DOHH2 (cell line): ENCODE measurements around the gene VPS45.

ENCODE experiments used
- EZH2phosphoT487 ChIP-seq: fragments of 200-600 bp; sonication (generic); IDR thresholded peaks from 2 replicates; pipeline ENCODE4 v1.6.1; 2017; ENCODE audit warnings: borderline replicate concordance, mild to moderate bottlenecking, antibody characterized with exemption, low read length, moderate library complexity, mixed read lengths
- TF ChIP-seq, protein P1 (sequence below): fragments of 200-600 bp; sonication (generic); IDR thresholded peaks from one replicate; pipeline ENCODE4 v1.5.1; 2014; ENCODE audit warnings: antibody characterized with exemption, mild to moderate bottlenecking, low read depth, low read length; ENCODE audit not compliant: poor library complexity, severe bottlenecking

GRCh38 chr1:150132372-150132771, 64.8 kb downstream of the VPS45 start:
- TF ChIP-seq, protein P1, sequence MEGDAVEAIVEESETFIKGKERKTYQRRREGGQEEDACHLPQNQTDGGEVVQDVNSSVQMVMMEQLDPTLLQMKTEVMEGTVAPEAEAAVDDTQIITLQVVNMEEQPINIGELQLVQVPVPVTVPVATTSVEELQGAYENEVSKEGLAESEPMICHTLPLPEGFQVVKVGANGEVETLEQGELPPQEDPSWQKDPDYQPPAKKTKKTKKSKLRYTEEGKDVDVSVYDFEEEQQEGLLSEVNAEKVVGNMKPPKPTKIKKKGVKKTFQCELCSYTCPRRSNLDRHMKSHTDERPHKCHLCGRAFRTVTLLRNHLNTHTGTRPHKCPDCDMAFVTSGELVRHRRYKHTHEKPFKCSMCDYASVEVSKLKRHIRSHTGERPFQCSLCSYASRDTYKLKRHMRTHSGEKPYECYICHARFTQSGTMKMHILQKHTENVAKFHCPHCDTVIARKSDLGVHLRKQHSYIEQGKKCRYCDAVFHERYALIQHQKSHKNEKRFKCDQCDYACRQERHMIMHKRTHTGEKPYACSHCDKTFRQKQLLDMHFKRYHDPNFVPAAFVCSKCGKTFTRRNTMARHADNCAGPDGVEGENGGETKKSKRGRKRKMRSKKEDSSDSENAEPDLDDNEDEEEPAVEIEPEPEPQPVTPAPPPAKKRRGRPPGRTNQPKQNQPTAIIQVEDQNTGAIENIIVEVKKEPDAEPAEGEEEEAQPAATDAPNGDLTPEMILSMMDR: no peak
- no peak for TF ChIP-seq EZH2phosphoT487
